GM19467 (cell line): Measurements from ENCODE around the gene GTF2A2.
"Not testable (repeated sequence)": the region's sequence is repeated elsewhere in the genome, so short reads cannot be mapped to it uniquely, and the experiment has no call there.

ENCODE experiments used
- ATAC-seq: cut with Tn5 transposase; IDR thresholded peaks from one replicate; pipeline ENCODE4 v1.9.1; 2021; ENCODE audit warnings: mild to moderate bottlenecking, moderate library complexity; ENCODE audit not compliant: unreplicated experiment

GTF2A2 gene

GRCh38 chr15:59674361-59674877 lies 17.1 kb upstream of the GTF2A2 start:
- no peak for ATAC-seq

GRCh38 chr15:59668556-59668955 lies 11.2 kb upstream of the GTF2A2 start:
- no peak for ATAC-seq

- ATAC-seq, result no peak
Observed at GRCh38 chr15:59662260-59662659, 4.9 kb upstream of the GTF2A2 start.

- ATAC-seq, result no peak
Observed at GRCh38 chr15:59659366-59659765, 2.1 kb upstream of the GTF2A2 start.

GRCh38 chr15:59657635-59658125 lies 365 bp upstream of the GTF2A2 start:
- no peak for ATAC-seq

- no peak for ATAC-seq
Observed at GRCh38 chr15:59654046-59654445, 3.3 kb downstream of the GTF2A2 start.

GRCh38 chr15:59649603-59650002 lies 7.7 kb downstream of the GTF2A2 start:
- ATAC-seq, result no peak

GRCh38 chr15:59647085-59647484 lies 10.2 kb downstream of the GTF2A2 start:
- no peak for ATAC-seq

- no peak for ATAC-seq
Observed at GRCh38 chr15:59646277-59646676, 11.0 kb downstream of the GTF2A2 start.

- not testable (repeated sequence) for ATAC-seq
Observed at GRCh38 chr15:59645812-59646211, 11.5 kb downstream of the GTF2A2 start.

- ATAC-seq, result no peak
Observed at GRCh38 chr15:59644756-59645155, 12.6 kb downstream of the GTF2A2 start.

- ATAC-seq, result no peak
Observed at GRCh38 chr15:59642351-59642750, 15.0 kb downstream of the GTF2A2 start.

GRCh38 chr15:59637507-59637906 lies 19.8 kb downstream of the GTF2A2 start:
- not testable (repeated sequence) for ATAC-seq

GRCh38 chr15:59636184-59636583 lies 21.1 kb downstream of the GTF2A2 start:
- ATAC-seq, result no peak

GRCh38 chr15:59632714-59633113 lies 24.6 kb downstream of the GTF2A2 start:
- ATAC-seq, result no peak

- ATAC-seq, result no peak
Observed at GRCh38 chr15:59622289-59622688, 35.0 kb downstream of the GTF2A2 start.

- no peak for ATAC-seq
Observed at GRCh38 chr15:59618406-59618805, 38.9 kb downstream of the GTF2A2 start.

GRCh38 chr15:59616379-59616778 lies 40.9 kb downstream of the GTF2A2 start:
- ATAC-seq, result no peak

GRCh38 chr15:59615661-59616060 lies 41.7 kb downstream of the GTF2A2 start:
- no peak for ATAC-seq

GRCh38 chr15:59614153-59614552 lies 43.2 kb downstream of the GTF2A2 start:
- ATAC-seq, result no peak

GRCh38 chr15:59611276-59612260 lies 45.7 kb downstream of the GTF2A2 start, which contains the start of gene GCNT3:
GCNT3 (plus strand) TSS chr15:59611783; CDS start chr15:59618239, 6,456 bp downstream.
- ATAC-seq, result no peak
